Measurements from ENCODE around the gene GDF15.
"Not testable (repeated sequence)": the region's sequence is repeated elsewhere in the genome, so short reads cannot be mapped to it uniquely, and the experiment has no call there.

GDF15 gene

GRCh38 chr19:18364277-18364825 lies 21.6 kb upstream of the GDF15 start:
- DNase-seq, result not testable (repeated sequence)

- DNase-seq, result no peak
Observed at GRCh38 chr19:18364826-18365528, 21.0 kb upstream of the GDF15 start.

- DNase-seq, result no peak
Observed at GRCh38 chr19:18366021-18366435, 19.9 kb upstream of the GDF15 start.

GRCh38 chr19:18368504-18369222 lies 17.3 kb upstream of the GDF15 start:
- no peak for DNase-seq

GRCh38 chr19:18373407-18373891 lies 12.5 kb upstream of the GDF15 start:
- no peak for DNase-seq

GRCh38 chr19:18373892-18374629 lies 11.9 kb upstream of the GDF15 start:
- DNase-seq, result peak; percentile 11

- no peak for DNase-seq
Observed at GRCh38 chr19:18377026-18377425, 8.9 kb upstream of the GDF15 start.

DNA sequence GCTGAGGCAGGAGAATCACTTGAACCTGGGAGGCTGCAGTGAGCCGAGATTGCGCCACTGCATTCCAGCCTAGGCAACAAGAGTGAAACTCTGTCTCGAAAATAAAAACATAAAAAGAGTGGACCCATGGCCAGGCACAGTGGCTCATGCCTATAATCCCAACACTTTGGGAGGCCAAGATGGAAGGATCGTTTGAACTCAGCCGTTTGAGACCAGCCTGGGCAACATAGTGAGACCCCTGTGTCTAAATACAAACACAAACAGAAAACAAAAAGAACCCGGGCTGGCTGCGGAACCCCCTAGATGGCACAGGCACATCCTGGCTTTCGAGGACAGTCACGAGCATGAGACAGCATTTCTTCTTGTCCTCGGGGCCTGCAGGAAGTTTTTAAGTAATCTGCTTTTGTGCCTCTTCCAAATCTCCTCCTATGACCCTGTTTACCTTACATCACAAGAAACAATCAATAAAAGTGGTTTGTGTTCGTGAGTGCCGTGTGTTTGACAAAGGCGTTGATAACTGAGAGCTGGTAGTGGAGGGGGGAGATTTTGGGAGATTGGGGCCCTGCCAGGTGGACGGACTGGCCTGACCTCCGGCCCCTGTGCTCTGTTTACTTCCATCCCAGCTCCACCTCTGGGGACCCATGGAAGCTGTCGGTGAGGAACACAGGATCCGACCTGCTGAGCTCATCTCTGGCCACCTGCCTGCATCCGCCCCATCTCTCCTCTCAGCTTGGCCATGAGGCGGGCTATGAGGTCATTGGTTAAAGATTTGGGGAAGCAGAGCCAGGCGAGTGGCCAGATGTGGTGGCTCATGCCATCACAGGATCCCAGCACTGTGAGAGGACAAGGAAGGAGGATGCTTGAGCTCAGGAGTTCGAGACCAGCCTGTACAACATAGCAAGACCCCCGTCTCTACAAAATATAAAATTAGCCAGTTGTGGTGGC lies 5.9 kb upstream of the GDF15 start:
- no peak for DNase-seq

- DNase-seq, result no peak
Observed at GRCh38 chr19:18380843-18381242, 5.1 kb upstream of the GDF15 start.

DNA sequence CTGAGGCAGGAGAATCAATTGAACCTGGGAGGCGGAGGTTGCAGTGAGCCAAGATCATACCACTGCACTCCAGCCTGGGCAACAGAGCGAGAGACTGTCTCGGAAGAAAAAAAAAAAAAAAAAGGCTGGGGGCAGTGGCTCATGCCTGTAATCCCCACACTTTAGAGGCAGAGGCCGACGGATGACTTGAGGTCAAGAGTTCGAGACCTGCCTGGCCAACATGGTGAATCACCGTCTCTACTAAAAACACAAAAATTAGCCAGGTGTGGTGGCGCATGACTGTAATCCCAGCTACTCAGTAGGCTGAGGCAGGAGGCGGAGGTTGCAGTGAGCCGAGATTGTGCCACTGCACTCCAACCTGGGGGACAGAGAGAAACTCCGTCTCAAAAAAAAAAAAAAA lies 2.3 kb upstream of the GDF15 start:
- not testable (repeated sequence) for DNase-seq

GRCh38 chr19:18384775-18385174 lies 1.2 kb upstream of the GDF15 start:
- no peak for DNase-seq

- no peak for DNase-seq
Observed at GRCh38 chr19:18385359-18385674, 641 bp upstream of the GDF15 start.

- no peak for DNase-seq
Observed at GRCh38 chr19:18386543-18387271, 749 bp downstream of the GDF15 start.

DNA sequence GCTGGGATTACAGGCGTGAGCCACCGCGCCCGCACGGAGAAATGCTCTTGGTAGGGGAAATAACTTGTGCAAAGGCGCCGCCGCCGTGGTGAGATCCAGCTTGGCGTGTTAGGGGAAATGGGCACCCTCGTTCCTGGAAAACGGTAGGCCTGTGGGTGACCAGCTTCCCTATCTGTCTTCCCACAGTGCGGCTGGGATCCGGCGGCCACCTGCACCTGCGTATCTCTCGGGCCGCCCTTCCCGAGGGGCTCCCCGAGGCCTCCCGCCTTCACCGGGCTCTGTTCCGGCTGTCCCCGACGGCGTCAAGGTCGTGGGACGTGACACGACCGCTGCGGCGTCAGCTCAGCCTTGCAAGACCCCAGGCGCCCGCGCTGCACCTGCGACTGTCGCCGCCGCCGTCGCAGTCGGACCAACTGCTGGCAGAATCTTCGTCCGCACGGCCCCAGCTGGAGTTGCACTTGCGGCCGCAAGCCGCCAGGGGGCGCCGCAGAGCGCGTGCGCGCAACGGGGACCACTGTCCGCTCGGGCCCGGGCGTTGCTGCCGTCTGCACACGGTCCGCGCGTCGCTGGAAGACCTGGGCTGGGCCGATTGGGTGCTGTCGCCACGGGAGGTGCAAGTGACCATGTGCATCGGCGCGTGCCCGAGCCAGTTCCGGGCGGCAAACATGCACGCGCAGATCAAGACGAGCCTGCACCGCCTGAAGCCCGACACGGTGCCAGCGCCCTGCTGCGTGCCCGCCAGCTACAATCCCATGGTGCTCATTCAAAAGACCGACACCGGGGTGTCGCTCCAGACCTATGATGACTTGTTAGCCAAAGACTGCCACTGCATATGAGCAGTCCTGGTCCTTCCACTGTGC lies 2.4 kb downstream of the GDF15 start:
- DNase-seq, result peak; percentile 76

- DNase-seq, result no peak
Observed at GRCh38 chr19:18388960-18389725, 3.2 kb downstream of the GDF15 start.

DNA sequence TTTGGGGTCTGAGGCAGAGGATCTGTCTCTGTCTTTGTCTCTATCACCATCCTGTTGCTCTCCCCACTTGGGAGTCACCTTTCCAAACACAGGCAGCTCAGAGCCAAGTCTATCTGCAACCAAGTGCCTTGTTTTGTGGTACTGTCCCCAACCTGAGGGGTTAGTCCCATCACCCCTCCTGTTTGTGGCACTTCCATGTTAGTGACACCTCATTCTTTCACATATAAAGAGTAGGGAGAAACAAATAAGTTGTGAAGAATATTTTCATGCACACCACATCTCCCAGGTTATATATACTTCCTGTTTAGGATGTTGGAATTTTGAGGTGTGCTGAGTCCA lies 3.7 kb downstream of the GDF15 start:
- DNase-seq, result no peak

DNA sequence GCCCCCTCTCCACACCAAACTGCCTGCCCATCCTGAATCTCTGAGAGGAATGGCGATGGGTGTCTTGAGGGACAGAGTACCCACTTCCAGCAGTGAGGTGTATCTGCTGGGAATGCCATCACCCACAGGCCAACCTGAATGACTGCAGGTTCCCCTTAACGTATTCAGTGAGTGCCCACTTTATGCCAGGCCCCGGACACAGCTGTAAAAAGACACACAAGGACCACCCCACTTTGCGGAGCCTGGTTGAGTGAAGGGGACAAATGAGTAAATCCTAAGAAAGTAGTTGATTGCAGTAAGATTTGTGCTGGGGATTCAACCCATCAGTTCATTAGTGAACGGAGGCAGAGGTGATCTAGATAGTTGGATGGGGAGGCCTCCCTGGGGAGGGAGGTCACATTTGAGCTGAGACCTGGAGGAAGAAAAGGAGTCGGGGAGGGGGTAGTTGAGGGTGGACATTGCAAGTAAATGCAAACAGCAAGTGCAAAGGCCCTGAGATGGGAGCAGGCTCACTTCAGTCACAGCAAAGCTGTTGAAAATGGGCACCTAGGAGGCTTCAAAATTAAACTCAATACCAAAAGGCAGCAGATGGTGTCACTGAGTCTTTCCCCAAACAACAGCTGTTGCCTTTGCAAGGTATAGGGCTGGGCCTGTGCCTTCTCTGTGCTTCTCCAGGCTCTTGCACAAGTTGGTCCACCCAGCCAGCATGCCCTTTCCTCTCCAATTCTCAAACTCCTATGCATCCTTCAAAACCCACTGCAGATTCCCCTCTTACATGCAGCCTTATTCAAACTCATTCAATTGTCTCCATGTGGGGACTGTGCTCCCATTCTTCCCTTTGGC lies 4.3 kb downstream of the GDF15 start:
- no peak for DNase-seq

GRCh38 chr19:18391509-18392075 lies 5.6 kb downstream of the GDF15 start:
- DNase-seq, result no peak

DNA sequence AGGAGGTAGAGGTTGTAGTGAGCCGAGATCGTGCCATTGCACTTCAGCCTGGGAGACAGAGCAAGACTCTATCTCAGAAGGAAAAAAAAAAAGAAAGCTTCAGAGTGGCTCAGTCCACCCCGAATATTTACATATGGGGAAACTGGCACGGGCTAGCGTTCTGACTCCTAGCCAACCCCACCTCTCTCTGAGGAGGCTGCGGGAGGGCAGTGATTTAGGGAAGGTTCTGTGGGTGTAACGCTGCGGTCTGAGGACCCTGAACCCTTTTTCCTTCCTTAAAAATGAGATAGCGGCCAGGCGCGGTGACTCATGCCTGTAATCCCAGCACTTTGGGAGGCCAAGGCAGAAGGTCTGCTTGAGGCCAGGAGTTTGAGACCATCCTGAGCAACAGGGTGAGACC lies 6.5 kb downstream of the GDF15 start:
- DNase-seq, result no peak
